Uterus (tissue), 4 donors: ENCODE measurements around the gene CDS2. TPM values are rescaled to one million over a fixed set of nuclear protein-coding genes. Genes with fewer than 3 reads are reported as not detected.

Experiments
- DNase-seq, 2 donors: peaks; one replicate each; pipeline ENCODE4 v3.0.0-alpha.2; 2019 to 2020
- H3K27ac ChIP-seq, 2 donors: fragments of 200-600 bp; sonication (generic); 1 replicate in 1 of 2; 2 replicates in 1 of 2; pipeline ENCODE4 v1.5.1; 2016 to 2018
- H3K27me3 ChIP-seq, 2 donors: fragments of 200-600 bp; sonication (generic); one replicate each; pipeline ENCODE4 v1.5.1; 2018 to 2019; ENCODE audit warnings: control low read depth in 1 of 2
- H3K36me3 ChIP-seq, 2 donors: fragments of 200-600 bp; sonication (generic); one replicate each; pipeline ENCODE4 v1.5.1; 2019; ENCODE audit warnings: control low read depth in 1 of 2
- H3K4me1 ChIP-seq, 2 donors: fragments of 200-600 bp; sonication (generic); one replicate each; pipeline ENCODE4 v1.5.1; 2018 to 2019; ENCODE audit warnings: control low read depth in 1 of 2
- H3K4me3 ChIP-seq, 2 donors: fragments of 200-600 bp; sonication (generic); 1 replicate in 1 of 2; 2 replicates in 1 of 2; pipeline ENCODE4 v1.5.1; 2018 to 2019; ENCODE audit warnings: mild to moderate bottlenecking in 1 of 2
- H3K9me3 ChIP-seq, 2 donors: fragments of 200-600 bp; sonication (generic); one replicate each; pipeline ENCODE4 v1.5.1; 2019; ENCODE audit warnings: control low read depth in 1 of 2
- CTCF ChIP-seq, 4 experiments: fragments of 200-600 bp in 2 of 4; fragments of 450-650 bp in 2 of 4; sonication (generic) in 2 of 4; IDR thresholded peaks; one replicate each; pipeline ENCODE4 v1.5.1; 2016 to 2019; ENCODE audit warnings: antibody characterized with exemption in 4 of 4, mild to moderate bottlenecking in 2 of 4, moderate library complexity in 1 of 4
- POLR2A ChIP-seq, 2 donors: fragments of 450-650 bp; IDR thresholded peaks; one replicate each; pipeline ENCODE4 v1.6.1; 2016; ENCODE audit warnings: antibody characterized with exemption in 2 of 2, mild to moderate bottlenecking in 1 of 2, moderate library complexity in 1 of 2
- intact Hi-C: fragments of 100-400 bp; cut with DNase I; formaldehyde crosslinking; loops from one replicate; pipeline ENCODE4 v1.15.1; 2023; ENCODE audit warnings: low total_unique reads
- total RNA-seq, 4 donors: library from RNA; depleted of rRNA in 3 of 4; stranded (reverse); fragments of >200 nt in 3 of 4; gene quantifications; one replicate each; pipeline versions ENCODE4 v1.1.0 to v1.2.4, GENCODE V29; 2014 to 2023
- donor health status: DM: yes; HTN: yes; CAD: no.

The CDS2 gene
- total RNA-seq, 4 donors from 2014 or later: 22.5 to 66.6 (median 41.7) TPM

- TF ChIP-seq CTCF (IDR thresholded peaks at IDR 0.05): peak; percentile 65 to 89 (median 79)
- TF ChIP-seq POLR2A (IDR thresholded peaks at IDR 0.05): no peak
- peaks cover 0 to 3% of the 10 kb centered on the region in 2 donors for H3K4me1 ChIP-seq
- no peaks in the 10 kb centered on the region for H3K27me3 ChIP-seq
- H3K4me3 ChIP-seq: no peak overlapping the region
- intact Hi-C loops: loop anchor here (5.0 kb wide), 1 partner anchor 65 kb away; the partner anchor contains the start of gene CDS2
- H3K27ac ChIP-seq: peak overlapping the region; percentile 48 to 77
- DNase-seq: peak; percentile 33 to 48
- H3K9me3 ChIP-seq: no peaks in the 10 kb centered on the region
- H3K36me3 ChIP-seq: no peaks in the 10 kb centered on the region
These were observed 65.2 kb downstream of the CDS2 start for GRCh38 chr20:5191829-5192569.

- no peak overlapping the region for H3K4me3 ChIP-seq
- peaks cover 0 to 3% of the 10 kb centered on the region in 2 donors for H3K4me1 ChIP-seq
- TF ChIP-seq POLR2A (IDR thresholded peaks at IDR 0.05): no peak
- TF ChIP-seq CTCF (IDR thresholded peaks at IDR 0.05): no peak
- intact Hi-C loops: loop anchor here (5.0 kb wide), 1 partner anchor 66 kb away; the partner anchor contains the start of gene CDS2
- H3K9me3 ChIP-seq: no peaks in the 10 kb centered on the region
- no peaks in the 10 kb centered on the region for H3K36me3 ChIP-seq
- DNase-seq: no peak
- no peaks in the 10 kb centered on the region for H3K27me3 ChIP-seq
- H3K27ac ChIP-seq: no peak overlapping the region
These were observed 66.0 kb downstream of the CDS2 start for GRCh38 chr20:5192570-5193431.

GRCh38 chr20:5195655-5196054, 68.8 kb downstream of the CDS2 start:
- Histone ChIP-seq H3K27ac (no peak overlapping the region), H3K9me3 (no peaks in the 10 kb centered on the region), H3K4me3 (no peak overlapping the region), H3K36me3 (no peaks in the 10 kb centered on the region), H3K27me3 (no peaks in the 10 kb centered on the region), H3K4me1 (peaks cover 0 to 3% of the 10 kb centered on the region in 2 donors)
- no peak for TF ChIP-seq POLR2A (IDR thresholded peaks at IDR 0.05)
- TF ChIP-seq CTCF (IDR thresholded peaks at IDR 0.05): no peak
- no peak for DNase-seq
- intact Hi-C loops: no loop called here

- H3K9me3 ChIP-seq: no peaks in the 10 kb centered on the region
- no peak overlapping the region for H3K4me3 ChIP-seq
- DNase-seq: no peak
- H3K27ac ChIP-seq: no peak overlapping the region
- H3K27me3 ChIP-seq: no peaks in the 10 kb centered on the region
- intact Hi-C loops: no loop called here
- TF ChIP-seq POLR2A (IDR thresholded peaks at IDR 0.05) (no peak), CTCF (IDR thresholded peaks at IDR 0.05) (no peak)
- no peaks in the 10 kb centered on the region for H3K36me3 ChIP-seq
- peaks cover 0 to 3% of the 10 kb centered on the region in 2 donors for H3K4me1 ChIP-seq
These were observed 69.3 kb downstream of the CDS2 start for GRCh38 chr20:5196149-5196548.
